Myocyte (in vitro differentiated cells): ENCODE data around the gene KNSTRN. TPM values are rescaled to one million over a fixed set of nuclear protein-coding genes. Genes with fewer than 3 reads are reported as not detected.
A peak's percentile ranks its signal among the peaks of the same experiment; 100 is the strongest.

ENCODE experiments used
- DNase-seq: peaks from one replicate; pipeline ENCODE4 v3.0.0-alpha.2; 2012; ENCODE audit warnings: low read depth
- polyA plus RNA-seq: library from polyadenylated mRNA; unstranded; fragments of >200 nt; gene quantifications from one replicate; pipeline ENCODE4 v1.2.1, GENCODE V29; 2012; ENCODE audit warnings: missing spikeins
- total RNA-seq: library from RNA; depleted of rRNA; stranded (reverse); fragments of >200 nt; gene quantifications from 2 replicates; pipeline ENCODE4 v1.2.3, GENCODE V29; 2014

Gene KNSTRN
- 72.4 and 72.8 TPM in 2 replicates for total RNA-seq
- 21.8 TPM for polyA plus RNA-seq

GRCh38 chr15:40382580-40383456 lies at the start of gene KNSTRN:
Gene KNSTRN, plus strand, starts transcription at chr15:40382721. Its CDS starts 115 bp downstream, at chr15:40382836.
- peak; percentile 96 for DNase-seq

- DNase-seq = no peak
These were observed 48.5 kb upstream of the KNSTRN start for GRCh38 chr15:40333922-40334492.

- no peak for DNase-seq
These were observed 48.0 kb upstream of the KNSTRN start for GRCh38 chr15:40334541-40334940.

GRCh38 chr15:40334941-40335795 lies 47.4 kb upstream of the KNSTRN start:
- DNase-seq = no peak

GRCh38 chr15:40335938-40336743 lies 46.4 kb upstream of the KNSTRN start:
- no peak for DNase-seq

GRCh38 chr15:40336744-40337122 lies 45.8 kb upstream of the KNSTRN start:
- DNase-seq = no peak

- no peak for DNase-seq
These were observed 44.9 kb upstream of the KNSTRN start for GRCh38 chr15:40337597-40337996.

GRCh38 chr15:40338041-40338657 lies 44.4 kb upstream of the KNSTRN start:
- peak; percentile 81 for DNase-seq

GRCh38 chr15:40338921-40339620 lies 43.5 kb upstream of the KNSTRN start:
- DNase-seq = peak; percentile 96

- DNase-seq = no peak
These were observed 42.9 kb upstream of the KNSTRN start for GRCh38 chr15:40339621-40339945.

GRCh38 chr15:40340038-40340739 lies 42.3 kb upstream of the KNSTRN start:
- peak; percentile 94 for DNase-seq

- DNase-seq = peak; percentile 97
These were observed 41.7 kb upstream of the KNSTRN start, which contains the start of gene CCDC9B for GRCh38 chr15:40340740-40341400. Gene CCDC9B, minus strand, starts transcription at chr15:40340939. Its CDS starts 120 bp downstream, at chr15:40340819.

GRCh38 chr15:40342416-40343320 lies 39.9 kb upstream of the KNSTRN start:
- DNase-seq = no peak

GRCh38 chr15:40343512-40343911 lies 39.0 kb upstream of the KNSTRN start:
- DNase-seq = no peak

GRCh38 chr15:40344217-40344616 lies 38.3 kb upstream of the KNSTRN start:
- no peak for DNase-seq

- DNase-seq = peak; percentile 70
These were observed 37.8 kb upstream of the KNSTRN start for GRCh38 chr15:40344631-40345120.

GRCh38 chr15:40345225-40345866 lies 37.2 kb upstream of the KNSTRN start:
- DNase-seq = no peak
